PC-9 (cell line): ENCODE data around the gene UNC5B.

Experiments
- EZH2 ChIP-seq: fragments of 200-600 bp; sonication (generic); IDR thresholded peaks from 2 replicates; pipeline ENCODE4 v1.8.0; 2017; ENCODE audit warnings: antibody characterized with exemption, low read depth
- TF ChIP-seq, protein P1 (sequence below): fragments of 200-600 bp; sonication (generic); conservative IDR thresholded peaks from 2 replicates; pipeline ENCODE4 v1.6.1; 2017; ENCODE audit warnings: mixed run types, antibody characterized with exemption, mild to moderate bottlenecking, moderate library complexity

DNA sequence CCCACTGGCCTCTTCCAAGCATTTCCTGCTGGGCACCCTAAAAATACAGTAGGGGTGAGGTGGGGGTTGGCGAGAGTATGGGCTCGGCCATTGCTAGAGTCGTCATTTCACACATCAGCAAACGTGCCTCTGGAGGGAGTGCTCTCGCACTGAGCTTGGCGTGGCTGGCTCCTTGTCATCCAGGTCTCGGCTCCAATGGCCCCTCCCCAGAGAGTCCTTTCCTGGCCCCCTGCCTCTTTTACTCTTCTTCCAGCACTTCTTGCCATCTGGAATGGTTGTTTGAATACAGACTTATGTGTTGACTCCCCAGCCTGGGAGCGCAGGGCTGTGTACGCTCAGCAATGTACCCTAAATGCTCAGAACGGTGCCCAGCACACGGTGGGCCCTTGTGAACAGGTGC lies 18.8 kb downstream of the UNC5B start:
- TF ChIP-seq, protein P1, sequence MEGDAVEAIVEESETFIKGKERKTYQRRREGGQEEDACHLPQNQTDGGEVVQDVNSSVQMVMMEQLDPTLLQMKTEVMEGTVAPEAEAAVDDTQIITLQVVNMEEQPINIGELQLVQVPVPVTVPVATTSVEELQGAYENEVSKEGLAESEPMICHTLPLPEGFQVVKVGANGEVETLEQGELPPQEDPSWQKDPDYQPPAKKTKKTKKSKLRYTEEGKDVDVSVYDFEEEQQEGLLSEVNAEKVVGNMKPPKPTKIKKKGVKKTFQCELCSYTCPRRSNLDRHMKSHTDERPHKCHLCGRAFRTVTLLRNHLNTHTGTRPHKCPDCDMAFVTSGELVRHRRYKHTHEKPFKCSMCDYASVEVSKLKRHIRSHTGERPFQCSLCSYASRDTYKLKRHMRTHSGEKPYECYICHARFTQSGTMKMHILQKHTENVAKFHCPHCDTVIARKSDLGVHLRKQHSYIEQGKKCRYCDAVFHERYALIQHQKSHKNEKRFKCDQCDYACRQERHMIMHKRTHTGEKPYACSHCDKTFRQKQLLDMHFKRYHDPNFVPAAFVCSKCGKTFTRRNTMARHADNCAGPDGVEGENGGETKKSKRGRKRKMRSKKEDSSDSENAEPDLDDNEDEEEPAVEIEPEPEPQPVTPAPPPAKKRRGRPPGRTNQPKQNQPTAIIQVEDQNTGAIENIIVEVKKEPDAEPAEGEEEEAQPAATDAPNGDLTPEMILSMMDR, result no peak
- no peak for TF ChIP-seq EZH2
